Neural progenitor cell (in vitro differentiated cells): Measurements from ENCODE around the gene SRSF9. TPM values are rescaled to one million over a fixed set of nuclear protein-coding genes. Genes with fewer than 3 reads are reported as not detected.

Source experiments
- DNase-seq: peaks from one replicate; pipeline ENCODE4 v3.0.0-alpha.2; 2016; ENCODE audit warnings: low spot score
- H2AFZ ChIP-seq: fragments of 200-600 bp; sonication (generic); replicated peaks from 2 replicates; pipeline ENCODE4 v1.6.1; 2016; ENCODE audit warnings: antibody characterized with exemption
- H3F3A ChIP-seq: fragments of 200-600 bp; sonication (generic); 2 replicates; pipeline ENCODE4 v1.6.1; 2016; ENCODE audit warnings: antibody characterized with exemption, low read depth
- H3K27ac ChIP-seq: fragments of 200-600 bp; sonication (generic); 2 replicates; pipeline ENCODE4 v1.5.1; 2016; ENCODE audit warnings: mild to moderate bottlenecking
- H3K27me3 ChIP-seq: fragments of 200-600 bp; sonication (generic); 2 replicates; pipeline ENCODE4 v1.6.1; 2016; ENCODE audit warnings: mild to moderate bottlenecking, moderate library complexity
- H3K36me3 ChIP-seq: fragments of 200-600 bp; sonication (generic); 2 replicates; pipeline ENCODE4 v1.5.1; 2016
- H3K4me1 ChIP-seq: fragments of 200-600 bp; sonication (generic); 2 replicates; pipeline ENCODE4 v1.6.1; 2016; ENCODE audit warnings: mixed run types
- H3K4me2 ChIP-seq: fragments of 200-600 bp; sonication (generic); 2 replicates; pipeline ENCODE4 v1.6.1; 2016
- H3K4me3 ChIP-seq: fragments of 200-600 bp; sonication (generic); 2 replicates; pipeline ENCODE4 v1.5.1; 2016
- H3K79me2 ChIP-seq: fragments of 200-600 bp; sonication (generic); 2 replicates; pipeline ENCODE4 v1.6.1; 2016; ENCODE audit warnings: low read depth
- H3K9ac ChIP-seq: fragments of 200-600 bp; sonication (generic); 2 replicates; pipeline ENCODE4 v1.6.1; 2016
- H3K9me3 ChIP-seq: fragments of 200-600 bp; sonication (generic); 2 replicates; pipeline ENCODE4 v1.5.1; 2016; ENCODE audit warnings: low read depth
- H4K20me1 ChIP-seq: fragments of 200-600 bp; sonication (generic); 2 replicates; pipeline ENCODE4 v1.6.1; 2016; ENCODE audit warnings: low read depth
- H3K27ac Mint-ChIP-seq: 3 replicates; pipeline ENCODE4 v1.8.0; 2021; ENCODE audit warnings: mixed read lengths
- H3K27me3 Mint-ChIP-seq: 2 replicates; pipeline ENCODE4 v1.8.0; 2022; ENCODE audit warnings: low read depth, mild to moderate bottlenecking, inconsistent platforms, moderate library complexity, mixed read lengths; ENCODE audit not compliant: insufficient read depth
- H3K36me3 Mint-ChIP-seq: 3 replicates; pipeline ENCODE4 v1.8.0; 2021; ENCODE audit warnings: mixed read lengths
- H3K4me1 Mint-ChIP-seq: 3 replicates; pipeline ENCODE4 v1.8.0; 2021; ENCODE audit warnings: mixed read lengths
- H3K4me3 Mint-ChIP-seq: 3 replicates; pipeline ENCODE4 v1.8.0; 2021; ENCODE audit warnings: mild to moderate bottlenecking, moderate library complexity, mixed read lengths
- H3K9me3 Mint-ChIP-seq: 3 replicates; pipeline ENCODE4 v1.8.0; 2020; ENCODE audit warnings: mixed read lengths
- CTCF ChIP-seq: fragments of 200-600 bp; sonication (generic); IDR thresholded peaks from 2 replicates; pipeline ENCODE4 v1.5.1; 2017; ENCODE audit warnings: antibody characterized with exemption, mild to moderate bottlenecking
- EZH2 ChIP-seq: fragments of 200-600 bp; sonication (generic); IDR thresholded peaks from 2 replicates; pipeline ENCODE4 v1.6.1; 2017; ENCODE audit warnings: antibody characterized with exemption, mild to moderate bottlenecking, moderate library complexity
- EZH2phosphoT487 ChIP-seq: fragments of 200-600 bp; sonication (generic); IDR thresholded peaks from 2 replicates; pipeline ENCODE4 v1.6.1; 2017; ENCODE audit warnings: antibody characterized with exemption
- total RNA-seq: library from RNA; depleted of rRNA; stranded (reverse); fragments of >200 nt; gene quantifications from 2 replicates; pipeline ENCODE4 v1.2.3, GENCODE V29; 2015; ENCODE audit warnings: low replicate concordance

SRSF9 gene
- total RNA-seq, 1 donor from 2014 or later: 273 TPM

GRCh38 chr12:120439646-120440247 is 29.8 kb downstream of the SRSF9 start:
- peak; percentile 83 for DNase-seq
- no peak overlapping the region for H3K27ac ChIP-seq
- H3K9me3 ChIP-seq: no peaks in the 10 kb centered on the region
- TF ChIP-seq EZH2phosphoT487 (no peak), CTCF (peak; percentile 77)
- H3K4me2 ChIP-seq: peak overlapping the region; percentile 50
- Mint-ChIP-seq H3K27ac (no peak overlapping the region), H3K4me3 (peak overlapping the region; percentile 64), H3K9me3 (no peaks in the 10 kb centered on the region), H3K4me1 (peaks cover 25% of the 10 kb centered on the region), H3K27me3 (peaks cover 3% of the 10 kb centered on the region), H3K36me3 (peaks cover 13% of the 10 kb centered on the region)
- H3K4me3 ChIP-seq: peak overlapping the region; percentile 26
- peaks cover 59% of the 10 kb centered on the region for H3K79me2 ChIP-seq
- H3K36me3 ChIP-seq: no peaks in the 10 kb centered on the region
- H3K4me1 ChIP-seq: peaks cover 15% of the 10 kb centered on the region
- no peaks in the 10 kb centered on the region for H3K27me3 ChIP-seq
- no peak overlapping the region for H2AFZ ChIP-seq
- peaks cover 18% of the 10 kb centered on the region for H4K20me1 ChIP-seq
- no peak overlapping the region for H3K9ac ChIP-seq
- peaks cover 49% of the 10 kb centered on the region for H3F3A ChIP-seq

- Histone ChIP-seq H3K27me3 (no peaks in the 10 kb centered on the region), H3K4me1 (peaks cover 14% of the 10 kb centered on the region), H3K27ac (no peak overlapping the region), H2AFZ (no peak overlapping the region), H3F3A (peaks cover 38% of the 10 kb centered on the region), H3K9ac (peak overlapping the region; percentile 54), H4K20me1 (peaks cover 18% of the 10 kb centered on the region), H3K4me3 (peak overlapping the region; percentile 95), H3K4me2 (peak overlapping the region; percentile 85), H3K79me2 (peaks cover 48% of the 10 kb centered on the region), H3K9me3 (no peaks in the 10 kb centered on the region), H3K36me3 (no peaks in the 10 kb centered on the region)
- Mint-ChIP-seq H3K4me1 (peaks cover 25% of the 10 kb centered on the region), H3K9me3 (no peaks in the 10 kb centered on the region), H3K27me3 (peaks cover 3% of the 10 kb centered on the region), H3K4me3 (peak overlapping the region; percentile 98), H3K36me3 (peaks cover 4% of the 10 kb centered on the region), H3K27ac (no peak overlapping the region)
- TF ChIP-seq CTCF (no peak), EZH2 (no peak), EZH2phosphoT487 (no peak)
- DNase-seq: no peak
These were observed 30.9 kb downstream of the SRSF9 start for GRCh38 chr12:120438495-120439198.

- H3K27ac ChIP-seq: no peak within 1 kb of the TSS
These were observed 31.6 kb downstream of the SRSF9 start, which contains the start of gene COX6A1 for GRCh38 chr12:120437735-120438494. TSS of gene COX6A1 (plus strand) at chr12:120438113. CDS start at chr12:120438127, 14 bp downstream.

More at GRCh38 chr12:120437735-120438494, 31.6 kb downstream of the SRSF9 start, which contains the start of gene COX6A1:
- Histone ChIP-seq H3K79me2 (peaks cover 41% of the 10 kb centered on the region), H3K4me1 (peaks cover 14% of the 10 kb centered on the region), H4K20me1 (peaks cover 18% of the 10 kb centered on the region), H3K4me2 (peak within 1 kb of the TSS; percentile 85), H2AFZ (peak within 1 kb of the TSS; percentile 91), H3K4me3 (peak within 1 kb of the TSS; percentile 95), H3K27me3 (no peaks in the 10 kb centered on the region), H3K9ac (peak within 1 kb of the TSS; percentile 54), H3K9me3 (no peaks in the 10 kb centered on the region), H3K36me3 (no peaks in the 10 kb centered on the region), H3F3A (peaks cover 31% of the 10 kb centered on the region)
- DNase-seq: peak; percentile 99
- Mint-ChIP-seq H3K27me3 (peaks cover 3% of the 10 kb centered on the region), H3K9me3 (no peaks in the 10 kb centered on the region), H3K4me1 (peaks cover 25% of the 10 kb centered on the region), H3K36me3 (peaks cover 4% of the 10 kb centered on the region), H3K4me3 (peak within 1 kb of the TSS; percentile 98), H3K27ac (peak within 1 kb of the TSS; percentile 91)
- TF ChIP-seq EZH2phosphoT487 (no peak), EZH2 (no peak)
